C4-2B (cell line): ENCODE measurements around the gene CLEC4A.

Experiments used
- H3K27ac ChIP-seq: fragments of 450-650 bp; 2 replicates; pipeline ENCODE4 v1.5.1; 2017
- ZFX ChIP-seq: fragments of 450-650 bp; IDR thresholded peaks from 2 replicates; pipeline ENCODE4 v1.6.1; 2017
- TF ChIP-seq, protein P1 (sequence below): fragments of 450-650 bp; conservative IDR thresholded peaks from 2 replicates; pipeline ENCODE4 v1.5.1; 2017; ENCODE audit warnings: mild to moderate bottlenecking

Gene CLEC4A

DNA sequence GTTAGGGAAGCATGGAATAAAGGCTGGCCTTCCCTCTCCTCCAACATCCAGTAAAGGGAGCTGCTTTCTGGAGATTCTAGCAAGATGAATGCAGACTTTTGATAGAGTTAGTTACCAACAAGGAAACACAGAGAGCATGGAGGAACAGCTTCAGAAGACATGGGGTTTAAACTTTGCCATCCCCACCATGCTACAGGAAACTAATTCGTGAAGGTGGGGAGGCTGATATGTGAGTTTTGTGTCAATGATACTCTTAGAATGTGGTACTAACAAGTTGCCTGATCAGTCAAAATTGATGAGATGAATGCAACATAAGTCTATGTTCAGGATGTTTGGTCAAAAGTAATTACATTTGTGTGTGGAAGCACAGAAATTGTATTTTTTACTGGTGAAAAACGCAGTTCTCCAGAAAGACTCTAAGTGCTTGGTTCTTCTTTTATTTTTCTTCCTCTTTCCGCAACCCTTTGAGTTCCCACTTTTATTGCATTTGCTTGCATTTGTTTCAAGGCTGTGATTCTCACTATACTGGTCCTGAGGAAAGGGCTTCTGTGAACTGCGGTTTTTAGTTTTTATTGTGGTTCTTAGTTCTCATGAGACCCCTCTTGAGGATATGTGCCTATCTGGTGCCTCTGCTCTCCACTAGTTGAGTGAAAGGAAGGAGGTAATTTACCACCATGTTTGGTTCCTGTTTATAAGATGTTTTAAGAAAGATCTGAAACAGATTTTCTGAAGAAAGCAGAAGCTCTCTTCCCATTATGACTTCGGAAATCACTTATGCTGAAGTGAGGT lies at the start of gene CLEC4A:
Gene CLEC4A (plus strand): TSS at position 494 of the 789 bp plus-strand sequence. CDS start 262 bp downstream, at position 756.
- H3K27ac ChIP-seq: no peak within 1 kb of the TSS
- TF ChIP-seq ZFX: no peak
- TF ChIP-seq, protein P1, sequence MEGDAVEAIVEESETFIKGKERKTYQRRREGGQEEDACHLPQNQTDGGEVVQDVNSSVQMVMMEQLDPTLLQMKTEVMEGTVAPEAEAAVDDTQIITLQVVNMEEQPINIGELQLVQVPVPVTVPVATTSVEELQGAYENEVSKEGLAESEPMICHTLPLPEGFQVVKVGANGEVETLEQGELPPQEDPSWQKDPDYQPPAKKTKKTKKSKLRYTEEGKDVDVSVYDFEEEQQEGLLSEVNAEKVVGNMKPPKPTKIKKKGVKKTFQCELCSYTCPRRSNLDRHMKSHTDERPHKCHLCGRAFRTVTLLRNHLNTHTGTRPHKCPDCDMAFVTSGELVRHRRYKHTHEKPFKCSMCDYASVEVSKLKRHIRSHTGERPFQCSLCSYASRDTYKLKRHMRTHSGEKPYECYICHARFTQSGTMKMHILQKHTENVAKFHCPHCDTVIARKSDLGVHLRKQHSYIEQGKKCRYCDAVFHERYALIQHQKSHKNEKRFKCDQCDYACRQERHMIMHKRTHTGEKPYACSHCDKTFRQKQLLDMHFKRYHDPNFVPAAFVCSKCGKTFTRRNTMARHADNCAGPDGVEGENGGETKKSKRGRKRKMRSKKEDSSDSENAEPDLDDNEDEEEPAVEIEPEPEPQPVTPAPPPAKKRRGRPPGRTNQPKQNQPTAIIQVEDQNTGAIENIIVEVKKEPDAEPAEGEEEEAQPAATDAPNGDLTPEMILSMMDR: no peak

DNA sequence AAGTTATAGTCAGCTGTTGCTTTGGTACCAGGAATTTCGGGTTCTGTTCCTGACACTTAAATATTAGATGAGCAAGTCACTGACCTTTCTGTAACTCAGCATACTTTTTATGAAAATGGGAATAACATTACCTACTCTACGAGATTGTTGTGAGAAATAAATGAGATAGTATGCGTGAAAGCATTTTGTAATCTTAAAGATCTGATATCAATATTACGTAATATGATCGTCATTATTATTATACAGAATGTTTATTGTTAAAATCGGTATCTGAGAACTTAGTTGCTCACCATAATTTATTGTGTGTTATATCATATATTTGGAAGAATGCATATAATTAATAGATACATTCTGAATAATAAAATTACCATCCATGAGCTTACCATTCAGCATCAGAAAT lies 47.5 kb upstream of the CLEC4A start:
- TF ChIP-seq, protein P1: no peak
- TF ChIP-seq ZFX: no peak
- H3K27ac ChIP-seq: no peak overlapping the region

DNA sequence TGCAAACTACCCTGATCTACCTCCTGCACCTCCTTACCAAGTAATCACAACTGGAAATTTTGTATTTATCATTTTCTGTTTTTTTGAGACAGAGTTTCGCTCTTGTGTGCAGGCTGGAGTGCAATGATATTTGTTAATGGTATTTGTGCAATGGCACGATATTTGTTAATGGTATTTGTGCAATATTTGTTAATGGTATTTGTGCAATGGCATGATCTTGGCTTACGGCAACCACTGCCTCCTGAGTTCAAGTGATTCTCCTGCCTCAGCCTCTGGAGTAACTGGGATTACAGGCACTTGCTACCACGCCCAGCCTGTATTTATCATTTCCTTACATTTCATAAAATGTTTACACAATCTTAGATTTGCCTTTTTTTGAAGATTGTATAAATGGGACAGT lies 47.1 kb upstream of the CLEC4A start:
- H3K27ac ChIP-seq: no peak overlapping the region
- no peak for TF ChIP-seq ZFX
- TF ChIP-seq, protein P1: no peak

DNA sequence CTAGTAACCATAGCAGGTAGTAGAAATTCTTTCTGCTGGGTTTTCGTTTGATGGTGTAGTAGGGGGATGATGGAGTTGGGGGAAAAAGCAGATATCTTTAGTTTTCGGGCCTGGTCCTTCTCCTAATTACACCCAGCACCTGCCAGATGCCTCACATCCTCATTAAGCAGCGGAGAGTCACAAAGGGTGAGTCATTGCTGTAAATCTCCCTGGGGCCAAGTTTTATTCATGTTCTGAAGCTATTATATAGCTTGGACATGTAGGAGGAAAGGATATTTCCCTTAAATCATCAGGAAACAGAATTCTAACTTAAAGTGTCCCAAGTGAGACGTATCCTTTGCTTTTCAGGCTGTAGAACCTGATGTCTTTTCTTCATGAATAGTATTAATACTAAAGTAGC lies 46.2 kb upstream of the CLEC4A start:
- no peak overlapping the region for H3K27ac ChIP-seq

DNA sequence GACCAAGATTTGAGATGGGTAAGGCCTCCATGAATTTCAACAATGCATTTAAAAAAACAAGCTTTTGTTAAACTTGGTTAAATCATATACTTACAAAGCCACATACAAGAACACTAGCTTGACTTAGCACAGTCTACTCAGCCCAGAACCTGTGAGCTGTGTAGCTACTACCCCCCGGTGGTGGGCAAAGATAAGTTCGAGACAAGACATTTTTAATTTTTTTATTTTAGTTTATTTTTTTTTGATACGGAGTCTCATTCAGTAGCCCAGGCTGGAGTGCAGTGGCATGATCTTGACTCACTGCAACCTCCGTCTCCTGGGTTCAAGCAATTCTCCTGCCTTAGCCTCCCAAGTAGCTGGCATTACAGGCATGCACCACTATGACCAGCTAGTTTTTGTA lies 45.0 kb upstream of the CLEC4A start:
- H3K27ac ChIP-seq: no peak overlapping the region
- no peak for TF ChIP-seq ZFX
- TF ChIP-seq, protein P1: peak; percentile 36

More for the DNA sequence above, 46.2 kb upstream of the CLEC4A start:
- TF ChIP-seq, protein P1: no peak
- TF ChIP-seq ZFX: no peak

DNA sequence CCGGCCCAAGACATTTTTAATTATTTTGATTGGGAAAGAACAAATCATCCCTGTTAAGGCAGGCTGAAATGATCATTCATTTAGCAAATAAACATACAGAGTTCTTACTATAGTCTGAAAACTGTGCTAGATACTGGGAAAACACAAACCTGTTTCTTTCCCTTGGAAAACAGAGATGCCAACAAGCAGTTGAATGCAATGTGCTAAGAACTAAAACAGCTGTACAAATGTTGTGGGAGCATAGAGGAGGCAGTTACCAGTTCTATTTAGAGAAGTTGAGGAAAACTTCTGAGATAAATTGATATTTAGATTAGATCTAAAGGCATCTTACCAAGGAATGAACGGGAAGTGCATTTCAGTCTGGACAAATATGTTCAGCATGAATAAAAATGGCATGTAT lies 44.5 kb upstream of the CLEC4A start:
- H3K27ac ChIP-seq: no peak overlapping the region
- TF ChIP-seq ZFX: no peak
- TF ChIP-seq, protein P1: no peak

DNA sequence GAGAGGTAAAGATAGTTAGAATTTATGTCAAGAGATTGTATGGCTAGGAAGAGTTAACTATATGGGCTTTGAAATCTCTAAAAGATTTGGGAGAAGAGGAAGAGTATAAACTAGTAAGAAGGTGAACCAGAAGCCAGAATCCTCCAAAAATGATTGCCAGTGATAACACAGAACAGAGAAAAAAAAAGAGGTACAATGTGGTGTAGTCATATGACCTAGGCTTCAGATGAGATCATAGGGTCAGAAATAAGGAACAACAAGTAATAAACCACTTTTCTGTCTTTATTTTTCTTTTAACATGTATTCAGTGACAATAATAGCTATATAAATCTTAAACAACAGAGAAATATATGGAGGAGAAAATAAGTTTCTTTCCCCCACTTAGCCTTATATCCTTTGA lies 43.3 kb upstream of the CLEC4A start:
- TF ChIP-seq, protein P1: no peak
- no peak for TF ChIP-seq ZFX
- H3K27ac ChIP-seq: no peak overlapping the region
